Neural progenitor cell (in vitro differentiated cells): ENCODE data around the gene RARRES1.

Experiments used
- CTCF ChIP-seq: fragments of 200-600 bp; sonication (generic); IDR thresholded peaks from 2 replicates; pipeline ENCODE4 v1.5.1; 2017; ENCODE audit warnings: antibody characterized with exemption, mild to moderate bottlenecking
- EZH2 ChIP-seq: fragments of 200-600 bp; sonication (generic); IDR thresholded peaks from 2 replicates; pipeline ENCODE4 v1.6.1; 2017; ENCODE audit warnings: antibody characterized with exemption, mild to moderate bottlenecking, moderate library complexity

GRCh38 chr3:158744567-158745288 lies 12.5 kb upstream of the RARRES1 start:
- no peak for TF ChIP-seq CTCF
- no peak for TF ChIP-seq EZH2
